ENCODE results near the gene TMEM217.

Gene TMEM217

DNA sequence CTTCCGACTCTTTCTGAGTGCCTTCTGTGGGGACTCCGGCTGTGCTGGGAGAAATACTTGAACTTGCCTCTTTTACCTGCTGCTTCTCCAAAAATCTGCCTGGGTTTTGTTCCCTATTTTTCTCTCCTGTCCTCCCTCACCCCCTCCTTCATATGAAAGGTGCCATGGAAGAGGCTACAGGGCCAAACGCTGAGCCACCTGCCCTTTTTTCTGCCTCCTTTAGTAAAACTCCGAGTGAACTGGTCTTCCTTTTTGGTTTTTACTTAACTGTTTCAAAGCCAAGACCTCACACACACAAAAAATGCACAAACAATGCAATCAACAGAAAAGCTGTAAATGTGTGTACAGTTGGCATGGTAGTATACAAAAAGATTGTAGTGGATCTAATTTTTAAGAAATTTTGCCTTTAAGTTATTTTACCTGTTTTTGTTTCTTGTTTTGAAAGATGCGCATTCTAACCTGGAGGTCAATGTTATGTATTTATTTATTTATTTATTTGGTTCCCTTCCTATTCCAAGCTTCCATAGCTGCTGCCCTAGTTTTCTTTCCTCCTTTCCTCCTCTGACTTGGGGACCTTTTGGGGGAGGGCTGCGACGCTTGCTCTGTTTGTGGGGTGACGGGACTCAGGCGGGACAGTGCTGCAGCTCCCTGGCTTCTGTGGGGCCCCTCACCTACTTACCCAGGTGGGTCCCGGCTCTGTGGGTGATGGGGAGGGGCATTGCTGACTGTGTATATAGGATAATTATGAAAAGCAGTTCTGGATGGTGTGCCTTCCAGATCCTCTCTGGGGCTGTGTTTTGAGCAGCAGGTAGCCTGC is 83.2 kb downstream of the TMEM217 start (continued):
- TF ChIP-seq, protein P1, sequence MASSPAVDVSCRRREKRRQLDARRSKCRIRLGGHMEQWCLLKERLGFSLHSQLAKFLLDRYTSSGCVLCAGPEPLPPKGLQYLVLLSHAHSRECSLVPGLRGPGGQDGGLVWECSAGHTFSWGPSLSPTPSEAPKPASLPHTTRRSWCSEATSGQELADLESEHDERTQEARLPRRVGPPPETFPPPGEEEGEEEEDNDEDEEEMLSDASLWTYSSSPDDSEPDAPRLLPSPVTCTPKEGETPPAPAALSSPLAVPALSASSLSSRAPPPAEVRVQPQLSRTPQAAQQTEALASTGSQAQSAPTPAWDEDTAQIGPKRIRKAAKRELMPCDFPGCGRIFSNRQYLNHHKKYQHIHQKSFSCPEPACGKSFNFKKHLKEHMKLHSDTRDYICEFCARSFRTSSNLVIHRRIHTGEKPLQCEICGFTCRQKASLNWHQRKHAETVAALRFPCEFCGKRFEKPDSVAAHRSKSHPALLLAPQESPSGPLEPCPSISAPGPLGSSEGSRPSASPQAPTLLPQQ (tag by site-specific recombination; IDR thresholded peaks at IDR 0.05): peak; percentile 55; the same call in 1 of the 2 replicates
- TF ChIP-seq ZFP69B (tag by site-specific recombination; IDR thresholded peaks at IDR 0.05) (0 out of 2 replicates have a peak, but pooled peaks have one; percentile 45), ZNF292 (tag by site-specific recombination; IDR thresholded peaks at IDR 0.05; ENCODE audit: borderline replicate concordance, low read depth) (no peak), ZNF560 (tag by site-specific recombination; IDR thresholded peaks at IDR 0.05; ENCODE audit: borderline replicate concordance) (no peak)
- TF ChIP-seq, protein P2, sequence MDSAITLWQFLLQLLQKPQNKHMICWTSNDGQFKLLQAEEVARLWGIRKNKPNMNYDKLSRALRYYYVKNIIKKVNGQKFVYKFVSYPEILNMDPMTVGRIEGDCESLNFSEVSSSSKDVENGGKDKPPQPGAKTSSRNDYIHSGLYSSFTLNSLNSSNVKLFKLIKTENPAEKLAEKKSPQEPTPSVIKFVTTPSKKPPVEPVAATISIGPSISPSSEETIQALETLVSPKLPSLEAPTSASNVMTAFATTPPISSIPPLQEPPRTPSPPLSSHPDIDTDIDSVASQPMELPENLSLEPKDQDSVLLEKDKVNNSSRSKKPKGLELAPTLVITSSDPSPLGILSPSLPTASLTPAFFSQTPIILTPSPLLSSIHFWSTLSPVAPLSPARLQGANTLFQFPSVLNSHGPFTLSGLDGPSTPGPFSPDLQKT (IDR thresholded peaks at IDR 0.05; ENCODE audit: borderline replicate concordance, low read depth, low read length): no peak

DNA sequence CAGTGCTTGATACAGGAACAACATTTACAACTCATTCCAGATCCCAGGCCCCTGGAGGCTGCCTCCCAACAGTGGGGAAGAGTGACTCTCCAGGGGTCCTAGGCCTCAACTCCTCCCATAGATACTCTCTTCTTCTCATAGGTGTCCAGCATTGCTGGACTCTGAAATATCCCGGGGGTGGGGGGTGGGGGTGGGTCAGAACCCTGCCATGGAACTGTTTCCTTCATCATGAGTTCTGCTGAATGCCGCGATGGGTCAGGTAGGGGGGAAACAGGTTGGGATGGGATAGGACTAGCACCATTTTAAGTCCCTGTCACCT is 83.8 kb downstream of the TMEM217 start:
- no peak for TF ChIP-seq ZFP69B (tag by site-specific recombination; IDR thresholded peaks at IDR 0.05)
- peaks cover 6 to 40% of the 10 kb centered on the region in 2 experiments; a peak in 1 of 3 replicates for H3K36me3 ChIP-seq (ENCODE audit: control insufficient read depth in 2 of 2, insufficient read depth in 1 of 2, low read length in 2 of 2)
- no peak overlapping the region for H3K27ac ChIP-seq (ENCODE audit: extremely low read depth, low read depth, low read length)
- POLR2A ChIA-PET: interaction anchor here (0.7 to 5.9 kb wide), 3 partner anchors 16 to 154 kb away, joined by 3 to 82 read pairs (median 3); no protein-coding TSS in a partner anchor
- CTCF ChIA-PET: interaction anchor here (0.6 to 18.8 kb wide), 6 partner anchors 36 to 408 kb away, joined by 3 to 401 read pairs (median 18); no protein-coding TSS in a partner anchor
- no peaks in the 10 kb centered on the region for H3K9me3 ChIP-seq (ENCODE audit: control insufficient read depth, insufficient read depth, low read depth, low read length)
- H3K4me3 ChIP-seq (ENCODE audit: low read depth, low read length): no peak overlapping the region
- H3K4me1 ChIP-seq (ENCODE audit: control insufficient read depth, insufficient read depth, low read length): no peaks in the 10 kb centered on the region

DNA sequence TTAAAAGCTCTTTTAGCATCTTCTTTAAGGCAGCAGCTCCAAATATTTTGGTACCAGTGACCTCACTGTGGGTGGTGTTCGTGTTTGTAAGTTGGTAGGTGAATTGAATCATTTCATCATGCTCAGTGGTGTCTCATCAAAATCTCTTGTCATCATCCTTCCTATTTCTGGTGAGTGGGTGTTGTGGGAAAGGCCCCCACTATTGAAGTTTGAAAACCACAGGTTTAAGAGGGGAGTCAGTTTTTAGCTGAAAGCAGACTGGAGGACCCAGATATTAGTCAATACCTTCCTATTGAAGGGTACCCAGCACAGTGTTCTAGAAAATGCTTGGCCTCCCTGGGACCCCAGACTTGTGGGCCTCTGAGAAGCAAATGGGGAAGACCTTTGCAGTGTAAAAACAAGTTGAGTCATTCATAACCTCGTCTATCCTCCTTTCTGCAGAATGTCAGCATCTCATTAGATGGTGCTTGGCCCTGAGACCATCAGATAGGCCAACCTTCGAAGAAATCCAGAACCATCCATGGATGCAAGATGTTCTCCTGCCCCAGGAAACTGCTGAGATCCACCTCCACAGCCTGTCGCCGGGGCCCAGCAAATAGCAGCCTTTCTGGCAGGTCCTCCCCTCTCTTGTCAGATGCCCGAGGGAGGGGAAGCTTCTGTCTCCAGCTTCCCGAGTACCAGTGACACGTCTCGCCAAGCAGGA is 84.3 kb downstream of the TMEM217 start:
- ChIA-PET CTCF (interaction anchor here (0.6 to 18.8 kb wide), 14 partner anchors 13 to 408 kb away, joined by 3 to 401 read pairs (median 8); no protein-coding TSS in a partner anchor), POLR2A (interaction anchor here (0.7 to 5.9 kb wide), 5 partner anchors 16 to 153 kb away, joined by 3 to 82 read pairs (median 3); no protein-coding TSS in a partner anchor)
- no peak overlapping the region for H3K27ac ChIP-seq (ENCODE audit: extremely low read depth, low read depth, low read length)
- H3K36me3 ChIP-seq (ENCODE audit: control insufficient read depth in 2 of 2, insufficient read depth in 1 of 2, low read length in 2 of 2): peaks cover 6 to 40% of the 10 kb centered on the region in 2 experiments; a peak in 1 of 3 replicates
- no peaks in the 10 kb centered on the region for H3K9me3 ChIP-seq (ENCODE audit: control insufficient read depth, insufficient read depth, low read depth, low read length)
- no peak for TF ChIP-seq ZIC2 (tag by site-specific recombination; IDR thresholded peaks at IDR 0.05)
- peak; percentile 40; the same call in 1 of the 2 replicates for TF ChIP-seq ZFHX2 (tag by site-specific recombination; conservative IDR thresholded peaks at IDR 0.05)
- H3K4me3 ChIP-seq (ENCODE audit: low read depth, low read length): no peak overlapping the region
- peaks cover 3% of the 10 kb centered on the region for H3K4me1 ChIP-seq (ENCODE audit: control insufficient read depth, insufficient read depth, low read length)

GRCh38 chr6:37172912-37173492 is 84.9 kb downstream of the TMEM217 start:
- H3K27ac ChIP-seq (ENCODE audit: extremely low read depth, low read depth, low read length): no peak overlapping the region
- TF ChIP-seq ZNF600 (tag by site-specific recombination; IDR thresholded peaks at IDR 0.05): no peak
- TF ChIP-seq, protein P3, sequence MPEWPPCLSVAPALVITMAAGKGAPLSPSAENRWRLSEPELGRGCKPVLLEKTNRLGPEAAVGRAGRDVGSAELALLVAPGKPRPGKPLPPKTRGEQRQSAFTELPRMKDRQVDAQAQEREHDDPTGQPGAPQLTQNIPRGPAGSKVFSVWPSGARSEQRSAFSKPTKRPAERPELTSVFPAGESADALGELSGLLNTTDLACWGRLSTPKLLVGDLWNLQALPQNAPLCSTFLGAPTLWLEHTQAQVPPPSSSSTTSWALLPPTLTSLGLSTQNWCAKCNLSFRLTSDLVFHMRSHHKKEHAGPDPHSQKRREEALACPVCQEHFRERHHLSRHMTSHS (tag by site-specific recombination; IDR thresholded peaks at IDR 0.05): no peak
- TF ChIP-seq, protein P4, sequence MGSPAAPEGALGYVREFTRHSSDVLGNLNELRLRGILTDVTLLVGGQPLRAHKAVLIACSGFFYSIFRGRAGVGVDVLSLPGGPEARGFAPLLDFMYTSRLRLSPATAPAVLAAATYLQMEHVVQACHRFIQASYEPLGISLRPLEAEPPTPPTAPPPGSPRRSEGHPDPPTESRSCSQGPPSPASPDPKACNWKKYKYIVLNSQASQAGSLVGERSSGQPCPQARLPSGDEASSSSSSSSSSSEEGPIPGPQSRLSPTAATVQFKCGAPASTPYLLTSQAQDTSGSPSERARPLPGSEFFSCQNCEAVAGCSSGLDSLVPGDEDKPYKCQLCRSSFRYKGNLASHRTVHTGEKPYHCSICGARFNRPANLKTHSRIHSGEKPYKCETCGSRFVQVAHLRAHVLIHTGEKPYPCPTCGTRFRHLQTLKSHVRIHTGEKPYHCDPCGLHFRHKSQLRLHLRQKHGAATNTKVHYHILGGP (tag by site-specific recombination; IDR thresholded peaks at IDR 0.05): no peak
- TF ChIP-seq HOXD13 (CRISPR knock-in tag; IDR thresholded peaks at IDR 0.05; ENCODE audit: borderline replicate concordance): no peak
- TF ChIP-seq ZSCAN30 (tag by site-specific recombination; IDR thresholded peaks at IDR 0.05): no peak
- TF ChIP-seq ZNF660 (tag by site-specific recombination; IDR thresholded peaks at IDR 0.05): no peak
- no peak for TF ChIP-seq ZNF624 (tag by site-specific recombination; IDR thresholded peaks at IDR 0.05)
- TF ChIP-seq, protein P5, sequence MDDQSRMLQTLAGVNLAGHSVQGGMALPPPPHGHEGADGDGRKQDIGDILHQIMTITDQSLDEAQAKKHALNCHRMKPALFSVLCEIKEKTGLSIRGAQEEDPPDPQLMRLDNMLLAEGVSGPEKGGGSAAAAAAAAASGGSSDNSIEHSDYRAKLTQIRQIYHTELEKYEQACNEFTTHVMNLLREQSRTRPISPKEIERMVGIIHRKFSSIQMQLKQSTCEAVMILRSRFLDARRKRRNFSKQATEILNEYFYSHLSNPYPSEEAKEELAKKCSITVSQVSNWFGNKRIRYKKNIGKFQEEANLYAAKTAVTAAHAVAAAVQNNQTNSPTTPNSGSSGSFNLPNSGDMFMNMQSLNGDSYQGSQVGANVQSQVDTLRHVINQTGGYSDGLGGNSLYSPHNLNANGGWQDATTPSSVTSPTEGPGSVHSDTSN (CRISPR knock-in tag; IDR thresholded peaks at IDR 0.05): no peak
- TF ChIP-seq, protein P1 (tag by site-specific recombination; IDR thresholded peaks at IDR 0.05): no peak
- ChIA-PET CTCF (interaction anchor here (0.6 to 18.8 kb wide), 24 partner anchors 12 to 407 kb away, joined by 3 to 401 read pairs (median 6); no protein-coding TSS in a partner anchor), POLR2A (interaction anchor here (0.7 to 5.9 kb wide), 9 partner anchors 12 to 187 kb away, joined by 3 to 82 read pairs (median 10); partner anchors contain the start of gene MTCH1)
- H3K36me3 ChIP-seq (ENCODE audit: control insufficient read depth in 2 of 2, insufficient read depth in 1 of 2, low read length in 2 of 2): peaks cover 6 to 40% of the 10 kb centered on the region in 2 experiments; a peak in 1 of 3 replicates
- H3K4me3 ChIP-seq (ENCODE audit: low read depth, low read length): no peak overlapping the region
- H3K4me1 ChIP-seq (ENCODE audit: control insufficient read depth, insufficient read depth, low read length): peaks cover 3% of the 10 kb centered on the region
- H3K9me3 ChIP-seq (ENCODE audit: control insufficient read depth, insufficient read depth, low read depth, low read length): no peaks in the 10 kb centered on the region
